Gastrocnemius medialis (tissue), 4 donors: ENCODE data around the gene CIT. TPM values are rescaled to one million over a fixed set of nuclear protein-coding genes. Genes with fewer than 3 reads are reported as not detected.

ENCODE experiments used
- ATAC-seq, 2 donors: fragments of 150-250 bp; one replicate each; pipeline ENCODE4 v1.9.1; 2016
- DNase-seq, 2 donors: peaks; one replicate each; pipeline ENCODE4 v3.0.0-alpha.2; 2019
- H3K27ac ChIP-seq, 4 donors: fragments of 200-600 bp; sonication (generic); 1 replicate in 1 of 4; 2 replicates in 3 of 4; pipeline ENCODE4 v1.5.1; 2016 to 2018; ENCODE audit warnings: mild to moderate bottlenecking in 2 of 4, moderate library complexity in 1 of 4
- H3K27me3 ChIP-seq, 3 donors: fragments of 200-600 bp; sonication (generic) in 2 of 3; 1 replicate in 1 of 3; 2 replicates in 2 of 3; pipeline versions ENCODE4 v1.5.1 to v1.6.0; 2016 to 2019; ENCODE audit warnings: mild to moderate bottlenecking in 1 of 3, moderate library complexity in 1 of 3
- H3K36me3 ChIP-seq, 2 donors: fragments of 200-600 bp; sonication (generic) in 1 of 2; one replicate each; pipeline ENCODE4 v1.5.1; 2017 to 2018
- H3K4me1 ChIP-seq, 2 donors: fragments of 200-600 bp; sonication (generic) in 1 of 2; one replicate each; pipeline ENCODE4 v1.5.1; 2016 to 2017; ENCODE audit warnings: mild to moderate bottlenecking in 2 of 2
- H3K4me3 ChIP-seq, 4 donors: fragments of 200-600 bp; sonication (generic) in 3 of 4; 1 replicate in 1 of 4; 2 replicates in 3 of 4; pipeline ENCODE4 v1.5.1; 2016 to 2019; ENCODE audit warnings: mild to moderate bottlenecking in 2 of 4
- H3K9me3 ChIP-seq, 3 donors: fragments of 200-600 bp; sonication (generic) in 2 of 3; 1 replicate in 1 of 3; 2 replicates in 2 of 3; pipeline ENCODE4 v1.5.1; 2016 to 2019
- CTCF ChIP-seq, 5 experiments: fragments of 450-650 bp in 3 of 5; fragments of 200-600 bp in 2 of 5; sonication (generic) in 2 of 5; IDR thresholded peaks in 4 of 5; conservative IDR thresholded peaks in 1 of 5; 1 replicate in 4 of 5; 2 replicates in 1 of 5; pipeline ENCODE4 v1.5.1; 2016 to 2019; ENCODE audit warnings: antibody characterized with exemption in 5 of 5, mild to moderate bottlenecking in 3 of 5, moderate library complexity in 3 of 5
- POLR2A ChIP-seq, 2 donors: fragments of 450-650 bp; IDR thresholded peaks; one replicate each; pipeline ENCODE4 v1.6.1; 2017; ENCODE audit warnings: antibody characterized with exemption in 2 of 2, mild to moderate bottlenecking in 2 of 2, moderate library complexity in 2 of 2
- in situ Hi-C, 4 donors: fragments of 200-750 bp; cut with MboI; loops; one replicate each; pipeline versions ENCODE4 v1.15.0 to v1.8.0; 2017; ENCODE audit warnings: low sequenced_read_pairs in 4 of 4
- intact Hi-C: fragments of 100-400 bp; cut with DNase I; formaldehyde crosslinking; loops from one replicate; pipeline ENCODE4 v1.15.1; 2023; ENCODE audit warnings: low total_unique reads
- total RNA-seq, 4 donors: library from RNA; depleted of rRNA; stranded (reverse); fragments of >200 nt; gene quantifications; one replicate each; pipeline versions ENCODE4 v1.1.0 to v1.2.3, GENCODE V29; 2016

CIT gene
- total RNA-seq, 4 donors from 2014 or later = 0.05 to 4.0 (median 1.5) TPM

DNA sequence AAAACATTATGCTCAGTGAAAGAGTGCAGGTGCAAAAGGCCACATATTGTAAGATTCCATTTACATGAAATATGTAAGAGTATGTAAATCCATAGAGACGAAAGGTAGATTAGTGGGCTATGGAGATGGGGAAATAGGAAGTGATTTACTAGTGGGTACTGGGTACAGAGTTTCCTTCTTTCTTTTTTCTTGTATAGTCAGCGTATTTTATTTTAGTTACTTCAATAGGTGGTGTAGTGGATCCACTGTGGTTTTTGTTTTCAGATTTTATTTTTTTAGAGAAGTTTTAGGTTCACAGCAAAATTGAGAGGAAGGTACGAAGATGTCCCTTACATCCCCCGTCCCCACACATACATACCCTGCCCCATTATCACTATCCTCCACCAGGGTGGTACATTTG is 6.1 kb upstream of the CIT start:
- no peak for ATAC-seq
- intact Hi-C loops = no loop called here

GRCh38 chr12:119877639-119877948 is 474 bp upstream of the CIT start:
- H3K4me1 ChIP-seq = peaks cover 0 to 4% of the 10 kb centered on the region in 2 donors
- H3K9me3 ChIP-seq = no peaks in the 10 kb centered on the region
- intact Hi-C loops = no loop called here
- TF ChIP-seq POLR2A (IDR thresholded peaks at IDR 0.05) = no peak
- no peak for TF ChIP-seq CTCF (IDR thresholded peaks at IDR 0.05 in 4 of 5, conservative IDR thresholded peaks at IDR 0.05 in 1 of 5)
- H3K27me3 ChIP-seq = no peaks in the 10 kb centered on the region
- H3K36me3 ChIP-seq = no peaks in the 10 kb centered on the region
- ATAC-seq = no peak
- peak overlapping the region; percentile 74 to 91 (median 81) for H3K4me3 ChIP-seq
- DNase-seq = no peak
- in situ Hi-C loops = no loop called here
- no peak overlapping the region for H3K27ac ChIP-seq

More for the DNA sequence above, 6.1 kb upstream of the CIT start:
- Histone ChIP-seq H3K27ac (no peak overlapping the region), H3K4me3 (no peak overlapping the region), H3K27me3 (no peaks in the 10 kb centered on the region), H3K9me3 (no peaks in the 10 kb centered on the region), H3K4me1 (no peaks in the 10 kb centered on the region), H3K36me3 (no peaks in the 10 kb centered on the region)
- in situ Hi-C loops = no loop called here
- DNase-seq = no peak
- TF ChIP-seq CTCF (IDR thresholded peaks at IDR 0.05 in 4 of 5, conservative IDR thresholded peaks at IDR 0.05 in 1 of 5) (no peak), POLR2A (IDR thresholded peaks at IDR 0.05) (no peak)

- Histone ChIP-seq H3K27me3 (no peaks in the 10 kb centered on the region), H3K27ac (no peak overlapping the region), H3K36me3 (no peaks in the 10 kb centered on the region), H3K9me3 (no peaks in the 10 kb centered on the region), H3K4me3 (no peak overlapping the region), H3K4me1 (no peaks in the 10 kb centered on the region)
- DNase-seq (no peak), ATAC-seq (no peak)
- in situ Hi-C loops (no loop called here), intact Hi-C loops (no loop called here)
- no peak for TF ChIP-seq POLR2A (IDR thresholded peaks at IDR 0.05)
- no peak for TF ChIP-seq CTCF (IDR thresholded peaks at IDR 0.05 in 4 of 5, conservative IDR thresholded peaks at IDR 0.05 in 1 of 5)
Measured at GRCh38 chr12:119870457-119870856, 6.7 kb downstream of the CIT start.

- Histone ChIP-seq H3K27me3 (no peaks in the 10 kb centered on the region), H3K36me3 (no peaks in the 10 kb centered on the region), H3K9me3 (no peaks in the 10 kb centered on the region), H3K4me1 (no peaks in the 10 kb centered on the region), H3K4me3 (no peak overlapping the region), H3K27ac (no peak overlapping the region)
- intact Hi-C loops = no loop called here
- TF ChIP-seq CTCF (IDR thresholded peaks at IDR 0.05 in 4 of 5, conservative IDR thresholded peaks at IDR 0.05 in 1 of 5) = no peak
- no peak for TF ChIP-seq POLR2A (IDR thresholded peaks at IDR 0.05)
- in situ Hi-C loops = no loop called here
- DNase-seq = no peak
- ATAC-seq = no peak
Measured at GRCh38 chr12:119869720-119870119, 7.4 kb downstream of the CIT start.

GRCh38 chr12:119868992-119869391 is 8.1 kb downstream of the CIT start:
- H3K9me3 ChIP-seq = no peaks in the 10 kb centered on the region
- H3K36me3 ChIP-seq = no peaks in the 10 kb centered on the region
- TF ChIP-seq POLR2A (IDR thresholded peaks at IDR 0.05) (no peak), CTCF (IDR thresholded peaks at IDR 0.05 in 4 of 5, conservative IDR thresholded peaks at IDR 0.05 in 1 of 5) (no peak)
- in situ Hi-C loops = no loop called here
- no peak for DNase-seq
- no peaks in the 10 kb centered on the region for H3K27me3 ChIP-seq
- H3K4me1 ChIP-seq = no peaks in the 10 kb centered on the region
- no peak for ATAC-seq
- no peak overlapping the region for H3K4me3 ChIP-seq
- H3K27ac ChIP-seq = no peak overlapping the region
- intact Hi-C loops = no loop called here
